B cell (primary cell): ENCODE data around the gene ETS1. TPM values are rescaled to one million over a fixed set of nuclear protein-coding genes. Genes with fewer than 3 reads are reported as not detected.

Experiments used
- ATAC-seq: fragments of 200-7000 bp; cut with Tn5 transposase; one replicate; pipeline ENCODE4 v1.10.0; 2021; ENCODE audit warnings: low read depth, mild to moderate bottlenecking, moderate number of reproducible peaks, moderate library complexity
- CTCF ChIA-PET: fragments of 350-600 bp; sonication (Branson Sonifier 250); formaldehyde crosslinking; loops from one replicate; lab custom pipeline; 2021; ENCODE audit warnings: antibody characterized with exemption, inconsistent platforms; lab: Charles Lee
- POLR2A ChIA-PET: fragments of 350-600 bp; sonication (Branson Sonifier 250); formaldehyde crosslinking; loops from one replicate; lab custom pipeline; 2021; ENCODE audit warnings: antibody characterized with exemption; lab: Charles Lee
- DNase-seq: peaks from one replicate; pipeline ENCODE4 v3.0.0; 2013
- H2AFZ ChIP-seq: 2 replicates; pipeline ENCODE4 v1.6.1; 2012; ENCODE audit warnings: mild to moderate bottlenecking, low read depth, low read length; ENCODE audit not compliant: insufficient read depth, poor library complexity, severe bottlenecking
- H3K27ac ChIP-seq, 2 donors: 1 replicate in 1 of 2; 2 replicates in 1 of 2; pipeline ENCODE4 v1.5.1; 2012 to 2013; ENCODE audit warnings: low read length in 2 of 2, mild to moderate bottlenecking in 2 of 2, moderate library complexity in 1 of 2
- H3K27me3 ChIP-seq, 4 experiments: fragments of 200-600 bp in 1 of 4; sonication (generic) in 1 of 4; replicated peaks in 1 of 4; 1 replicate in 2 of 4; 2 replicates in 2 of 4; pipeline versions ENCODE4 v1.6.1 to v1.7.0; 2013 to 2016; ENCODE audit warnings: low read length in 3 of 4, mild to moderate bottlenecking in 2 of 4, mixed read lengths in 1 of 4, moderate library complexity in 1 of 4; ENCODE audit not compliant: insufficient read depth in 4 of 4, control insufficient read depth in 3 of 4; ENCODE audit errors: control extremely low read depth in 1 of 4
- H3K36me3 ChIP-seq, 2 experiments: replicated peaks in 1 of 2; 1 replicate in 1 of 2; 2 replicates in 1 of 2; pipeline versions ENCODE4 v1.6.1 to v1.7.1; 2013; ENCODE audit warnings: low read length in 1 of 2; ENCODE audit not compliant: insufficient read depth in 2 of 2, control insufficient read depth in 1 of 2; ENCODE audit errors: control extremely low read depth in 1 of 2, extremely low read depth in 1 of 2
- H3K4me1 ChIP-seq, 2 donors: fragments of 200-600 bp in 1 of 2; sonication (generic) in 1 of 2; 1 replicate in 1 of 2; 2 replicates in 1 of 2; pipeline versions ENCODE4 v1.5.1 to v1.6.1; 2013 to 2017; ENCODE audit warnings: low read length in 2 of 2; ENCODE audit not compliant: control insufficient read depth in 2 of 2, insufficient read depth in 2 of 2
- H3K4me2 ChIP-seq: replicated peaks from 2 replicates; pipeline ENCODE3; 2012; ENCODE audit warnings: mild to moderate bottlenecking, low read depth, low read length; ENCODE audit not compliant: poor library complexity, severe bottlenecking
- H3K4me3 ChIP-seq, 5 experiments: fragments of 200-600 bp in 1 of 5; sonication (generic) in 1 of 5; 1 replicate in 3 of 5; 2 replicates in 2 of 5; pipeline versions ENCODE4 v1.5.1 to v1.7.0; 2011 to 2016; ENCODE audit warnings: low read length in 4 of 5, mild to moderate bottlenecking in 4 of 5, low read depth in 2 of 5, control low read depth in 1 of 5, moderate library complexity in 1 of 5; ENCODE audit not compliant: insufficient read depth in 1 of 5; ENCODE audit errors: control extremely low read depth in 1 of 5, extremely low read depth in 1 of 5
- H3K79me2 ChIP-seq: fragments of 200-600 bp; sonication (generic); one replicate; pipeline ENCODE4 v1.6.0; 2016; ENCODE audit warnings: low read length; ENCODE audit not compliant: control insufficient read depth, insufficient read depth
- H3K9ac ChIP-seq: fragments of 200-600 bp; sonication (generic); 2 replicates; pipeline ENCODE4 v1.6.1; 2017; ENCODE audit warnings: mild to moderate bottlenecking, low read length, moderate library complexity
- H3K9me3 ChIP-seq, 3 donors: one replicate each; pipeline versions ENCODE4 v1.6.1 to v1.7.1; 2013; ENCODE audit warnings: low read length in 2 of 3; ENCODE audit not compliant: control insufficient read depth in 2 of 3, insufficient read depth in 1 of 3; ENCODE audit errors: control extremely low read depth in 1 of 3
- H4K20me1 ChIP-seq: 2 replicates; pipeline ENCODE4 v1.6.0; 2012; ENCODE audit warnings: mild to moderate bottlenecking, low read length; ENCODE audit not compliant: insufficient read depth, control insufficient read depth, poor library complexity, severe bottlenecking
- H3K27ac Mint-ChIP-seq: one replicate; pipeline ENCODE4 v1.8.0; 2021; ENCODE audit warnings: mixed read lengths
- H3K27me3 Mint-ChIP-seq: one replicate; pipeline ENCODE4 v1.8.0; 2021; ENCODE audit warnings: mixed read lengths
- H3K4me1 Mint-ChIP-seq: one replicate; pipeline ENCODE4 v1.8.0; 2021; ENCODE audit warnings: mixed read lengths
- H3K4me3 Mint-ChIP-seq: one replicate; pipeline ENCODE4 v1.8.0; 2021; ENCODE audit warnings: mixed read lengths
- H3K9me3 Mint-ChIP-seq: one replicate; pipeline ENCODE4 v1.8.0; 2022; ENCODE audit warnings: mixed read lengths; ENCODE audit not compliant: insufficient read depth
- CTCF ChIP-seq: fragments of 200-600 bp; IDR thresholded peaks from one replicate; pipeline ENCODE4 v1.8.0; 2022; ENCODE audit warnings: antibody characterized with exemption, mild to moderate bottlenecking
- EZH2 ChIP-seq: IDR thresholded peaks from 2 replicates; pipeline ENCODE4 v1.6.1; 2012; ENCODE audit warnings: borderline replicate concordance, low read depth, mild to moderate bottlenecking, moderate library complexity, low read length; ENCODE audit not compliant: insufficient read depth, poor library complexity, severe bottlenecking
- WGBS: methylation state at CpG from one replicate; pipeline ENCODE4 v1.1.5; 2013; ENCODE audit warnings: missing lambda C conversion rate; ENCODE audit not compliant: insufficient coverage; 5-methylcytosine and 5-hydroxymethylcytosine counted together
- intact Hi-C: fragments of 100-400 bp; cut with micrococcal nuclease; formaldehyde crosslinking; loops from one replicate; pipeline ENCODE4 v1.10.0; 2022
- polyA plus RNA-seq: library from polyadenylated mRNA; depleted of rRNA; stranded (reverse); fragments of >200 nt; gene quantifications from 2 replicates; pipeline ENCODE4 v1.2.3, GENCODE V29; 2012
- total RNA-seq, 2 donors: library from RNA; stranded (reverse); fragments of 120-200 nt in 1 of 2; gene quantifications; 1 replicate in 1 of 2; 2 replicates in 1 of 2; pipeline versions ENCODE4 v1.2.3 to v1.2.4, GENCODE V29; 2013 to 2022

ETS1 gene
- total and polyA plus RNA-seq, 2 donors (not counting 1 experiment from before 2014, with no cell fraction given), result 115 to 271 TPM

GRCh38 chr11:128417607-128418324 lies 169.6 kb downstream of the ETS1 start:
- no peak for ATAC-seq
- H3K4me2 ChIP-seq, result no peak overlapping the region
- no peak for DNase-seq
- Mint-ChIP-seq H3K9me3 (no peaks in the 10 kb centered on the region), H3K4me1 (peaks cover 38% of the 10 kb centered on the region), H3K27me3 (no peaks in the 10 kb centered on the region), H3K4me3 (no peak overlapping the region), H3K27ac (no peak overlapping the region)
- no peaks in the 10 kb centered on the region for H3K9me3 ChIP-seq
- ChIA-PET CTCF (interaction anchor here (0.9 to 1.3 kb wide), 2 partner anchors 15 to 245 kb away, joined by 3 read pairs; no protein-coding TSS in a partner anchor), POLR2A (no interaction called here)
- no peak overlapping the region for H3K27ac ChIP-seq
- no peaks in the 10 kb centered on the region for H3K36me3 ChIP-seq
- 67% methylated on average over 1 of the region's 5 CpGs for WGBS
- H4K20me1 ChIP-seq, result no peaks in the 10 kb centered on the region
- H3K4me3 ChIP-seq, result no peak overlapping the region
- H3K27me3 ChIP-seq, result no peaks in the 10 kb centered on the region
- peaks cover 2% of the 10 kb centered on the region for H3K79me2 ChIP-seq
- TF ChIP-seq CTCF (no peak), EZH2 (no peak)
- no peak overlapping the region for H2AFZ ChIP-seq
- H3K9ac ChIP-seq, result no peak overlapping the region
- H3K4me1 ChIP-seq, result peaks cover 12 to 20% of the 10 kb centered on the region in 2 donors
- intact Hi-C loops, result no loop called here

GRCh38 chr11:128416976-128417375 lies 170.4 kb downstream of the ETS1 start:
- H3K27ac ChIP-seq, result no peak overlapping the region
- no peaks in the 10 kb centered on the region for H3K27me3 Mint-ChIP-seq
- ATAC-seq (no peak), DNase-seq (no peak)
- POLR2A ChIA-PET, result no interaction called here
- intact Hi-C loops, result no loop called here
- peaks cover 2% of the 10 kb centered on the region for H3K79me2 ChIP-seq
- H3K9me3 ChIP-seq, result no peaks in the 10 kb centered on the region
- TF ChIP-seq CTCF (no peak), EZH2 (no peak)
- CTCF ChIA-PET, result interaction anchor here (0.6 kb wide), 1 partner anchor 359 kb away, joined by 3 read pairs; no protein-coding TSS in a partner anchor
- H3K4me3 Mint-ChIP-seq, result no peak overlapping the region
- no peaks in the 10 kb centered on the region for H3K36me3 ChIP-seq
- no peaks in the 10 kb centered on the region for H3K9me3 Mint-ChIP-seq
- H3K4me3 ChIP-seq, result no peak overlapping the region
- no peak overlapping the region for H3K27ac Mint-ChIP-seq
- no peak overlapping the region for H3K4me2 ChIP-seq
- WGBS, result 100% methylated on average over 1 of the region's 1 CpG
- peaks cover 9 to 13% of the 10 kb centered on the region in 2 donors for H3K4me1 ChIP-seq
- H3K9ac ChIP-seq, result no peak overlapping the region
- no peaks in the 10 kb centered on the region for H4K20me1 ChIP-seq
- H2AFZ ChIP-seq, result no peak overlapping the region
- no peaks in the 10 kb centered on the region for H3K27me3 ChIP-seq
- peaks cover 33% of the 10 kb centered on the region for H3K4me1 Mint-ChIP-seq
